Measurements from ENCODE around the gene USP16.
A peak's percentile ranks its signal among the peaks of the same experiment; 100 is the strongest.

USP16 gene

GRCh38 chr21:29085106-29085752 is 60.8 kb downstream of the USP16 start:
- no peak for DNase-seq

DNA sequence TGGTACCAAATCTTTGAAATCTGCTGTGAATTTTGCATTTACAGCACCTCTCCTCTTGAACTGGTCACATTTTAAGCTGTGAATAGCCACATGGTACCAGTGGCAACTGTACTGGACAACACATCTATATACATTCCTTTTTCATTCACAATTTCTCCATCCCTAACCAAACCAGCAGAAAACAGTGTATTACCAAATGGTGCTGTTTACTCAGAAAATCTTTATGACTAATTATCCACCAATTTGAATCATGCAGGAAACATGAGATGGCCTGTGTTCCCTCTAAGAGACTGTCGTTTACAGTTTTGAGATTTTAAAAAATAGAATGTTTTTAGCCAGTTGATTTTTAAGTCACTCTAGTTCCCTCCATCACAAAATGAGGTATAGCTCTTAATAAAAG is 66.6 kb downstream of the USP16 start:
- peak; percentile 10 to 55 for DNase-seq

DNA sequence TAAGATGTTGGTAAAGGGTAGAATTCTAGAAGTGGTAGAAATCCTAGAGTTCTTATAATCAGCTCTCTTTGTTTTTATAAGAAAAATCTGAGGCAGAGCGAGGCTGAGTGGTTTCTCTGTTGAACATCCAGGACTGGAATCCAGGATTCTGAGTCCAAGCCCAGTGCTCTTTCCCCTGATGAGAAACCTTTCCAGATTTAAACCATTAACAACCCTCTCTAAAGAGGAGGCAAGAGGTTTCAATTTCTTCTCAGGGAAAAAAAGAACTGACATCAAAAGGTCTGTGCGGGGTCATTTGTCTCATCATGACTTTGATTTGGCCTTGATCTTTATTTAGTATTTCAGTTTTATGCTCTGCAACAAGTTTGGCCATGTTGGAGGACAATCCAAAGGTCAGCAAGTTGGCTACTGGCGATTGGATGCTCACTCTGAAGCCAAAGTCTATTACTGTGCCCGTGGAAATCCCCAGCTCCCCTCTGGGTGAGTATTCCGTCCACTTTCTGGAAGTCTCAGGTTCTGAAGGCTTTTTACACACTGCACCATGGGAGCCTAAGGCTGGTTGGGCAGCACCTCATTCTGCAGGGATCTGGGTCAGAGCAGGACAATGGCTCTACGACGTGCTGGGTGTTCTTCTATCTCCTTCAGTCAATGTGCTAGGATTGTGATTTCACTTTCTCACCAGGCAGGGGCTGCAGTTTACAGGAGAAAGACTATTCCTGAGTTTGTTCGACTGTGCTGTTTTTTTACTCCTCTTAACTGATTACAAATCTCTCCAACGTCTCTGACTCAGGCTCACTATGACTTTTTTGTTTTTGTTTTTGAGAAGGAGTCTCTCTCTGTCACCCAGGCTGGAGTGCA is 67.9 kb downstream of the USP16 start:
- no peak for DNase-seq

DNA sequence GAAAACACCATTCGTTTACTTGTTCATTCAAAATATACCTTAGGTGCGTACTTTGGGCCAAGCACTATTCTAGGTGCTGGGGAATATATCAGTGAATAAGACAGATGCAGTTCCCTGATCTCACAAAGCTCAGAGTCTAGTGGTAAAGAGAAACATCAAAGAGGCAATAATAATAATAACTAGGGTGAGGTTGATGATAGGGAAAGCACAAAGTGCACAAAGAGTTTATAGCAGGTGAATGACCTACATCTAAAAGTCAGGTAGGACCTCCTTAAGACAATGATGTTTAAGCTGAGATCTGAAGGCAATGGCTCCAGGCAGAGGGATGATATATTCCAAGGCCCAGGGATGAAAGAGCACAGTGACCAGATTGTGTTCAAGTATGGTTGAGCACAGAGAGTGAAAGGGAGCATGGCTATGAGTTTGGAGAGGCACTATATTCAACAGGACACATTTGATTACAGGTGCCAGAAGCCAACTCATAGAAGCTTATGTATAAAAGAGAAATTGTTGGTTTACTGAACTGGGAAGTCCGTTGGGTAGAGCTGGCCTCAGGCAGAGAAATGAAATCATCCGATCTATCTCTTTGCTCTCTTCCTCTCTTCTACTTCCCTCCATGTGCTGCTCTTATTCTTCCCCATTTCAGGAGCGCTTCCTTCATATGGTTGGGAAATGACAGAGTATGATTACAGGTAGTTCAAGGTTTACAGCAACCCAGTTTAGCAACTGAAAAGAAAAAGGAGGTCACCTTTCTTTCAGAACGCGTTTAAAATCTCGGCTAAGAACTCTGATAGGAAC is 71.9 kb downstream of the USP16 start:
- DNase-seq: no peak

GRCh38 chr21:29098156-29098555 is 73.7 kb downstream of the USP16 start:
- no peak for DNase-seq

DNA sequence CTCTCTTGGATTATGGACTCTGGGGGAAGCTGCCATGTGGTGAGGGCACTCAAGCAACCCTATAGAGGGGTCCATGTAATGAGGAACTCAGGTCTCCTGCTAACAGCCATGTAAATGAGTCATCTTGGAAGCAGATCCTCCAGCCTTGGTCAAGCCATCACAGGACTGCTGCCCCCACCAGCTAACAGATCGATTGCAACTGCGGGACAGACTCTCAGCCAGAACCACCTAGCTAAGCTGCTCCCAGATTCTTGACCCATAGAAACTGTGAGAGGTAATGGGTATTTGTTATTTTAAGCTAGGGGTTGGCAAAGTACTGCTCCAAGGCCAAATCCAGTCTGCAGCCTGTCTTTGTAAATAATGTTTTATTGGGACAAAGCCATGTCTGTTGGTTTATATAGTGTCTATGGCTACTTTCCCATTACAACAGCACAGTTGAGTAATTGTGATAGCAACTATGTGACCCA is 78.4 kb downstream of the USP16 start:
- DNase-seq: no peak

All from SW 1271 (cell line).